Subcutaneous preadipocyte (primary cell): Measurements from ENCODE around the gene PCBP3. TPM values are rescaled to one million over a fixed set of nuclear protein-coding genes. Genes with fewer than 3 reads are reported as not detected.

Experiments
- total RNA-seq: library from RNA; depleted of rRNA; stranded (reverse); fragments of >200 nt; gene quantifications from 2 replicates; pipeline ENCODE4 v1.2.3, GENCODE V29; 2012

The PCBP3 gene
- total RNA-seq: 15.1 and 42.6 TPM in 2 replicates

DNA sequence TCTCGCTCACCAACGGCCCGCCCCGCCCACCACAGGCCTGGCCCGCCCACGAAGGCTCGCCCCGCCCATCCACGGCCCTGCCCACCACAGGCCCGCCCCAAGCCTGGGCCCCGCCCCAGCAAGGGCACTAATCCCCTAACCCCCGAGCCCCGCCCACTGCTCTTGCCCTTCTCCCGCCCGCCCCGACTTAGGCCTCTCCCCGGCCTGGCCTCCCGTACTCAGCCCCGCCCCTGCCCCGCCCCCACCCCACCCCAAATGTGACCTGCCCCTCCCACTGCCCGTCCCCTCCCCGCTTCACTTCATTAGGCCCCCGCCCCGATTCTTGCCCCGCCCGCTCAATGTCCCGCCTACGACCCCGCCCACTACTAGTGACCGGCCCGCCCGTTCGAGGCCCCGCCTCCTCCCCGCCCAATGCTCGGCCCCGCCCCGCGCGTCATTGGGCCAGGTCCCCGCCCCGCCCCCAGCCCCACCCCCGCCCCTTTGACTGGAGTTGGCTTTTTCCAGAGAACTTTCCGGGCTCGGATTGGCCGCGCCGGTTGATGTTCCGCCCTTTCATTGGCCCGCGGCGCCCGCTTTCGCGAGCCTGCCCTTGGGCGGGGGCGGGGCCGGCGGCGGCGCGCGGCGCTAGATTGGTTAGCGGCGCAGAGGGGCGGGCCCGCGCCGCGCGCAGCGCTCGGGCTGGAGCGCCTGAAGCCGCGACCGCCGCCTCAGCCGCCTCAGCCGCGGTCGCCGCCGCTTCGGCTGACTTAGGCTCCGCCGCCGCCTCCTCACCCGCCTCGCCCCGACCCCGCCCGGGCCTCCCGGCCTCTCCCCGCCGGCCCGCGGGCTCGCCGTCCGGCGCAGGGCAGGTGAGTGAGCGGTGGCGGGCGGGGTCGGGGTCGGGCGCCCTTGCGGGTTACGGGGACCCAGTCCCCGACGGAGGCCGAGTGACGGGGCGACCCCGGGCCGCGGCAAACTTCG is at the start of gene PCBP3:
Gene PCBP3, plus strand, starts transcription at position 705 of the 960 bp plus-strand sequence. CDS start 206,361 bp downstream, outside the sequence.

DNA sequence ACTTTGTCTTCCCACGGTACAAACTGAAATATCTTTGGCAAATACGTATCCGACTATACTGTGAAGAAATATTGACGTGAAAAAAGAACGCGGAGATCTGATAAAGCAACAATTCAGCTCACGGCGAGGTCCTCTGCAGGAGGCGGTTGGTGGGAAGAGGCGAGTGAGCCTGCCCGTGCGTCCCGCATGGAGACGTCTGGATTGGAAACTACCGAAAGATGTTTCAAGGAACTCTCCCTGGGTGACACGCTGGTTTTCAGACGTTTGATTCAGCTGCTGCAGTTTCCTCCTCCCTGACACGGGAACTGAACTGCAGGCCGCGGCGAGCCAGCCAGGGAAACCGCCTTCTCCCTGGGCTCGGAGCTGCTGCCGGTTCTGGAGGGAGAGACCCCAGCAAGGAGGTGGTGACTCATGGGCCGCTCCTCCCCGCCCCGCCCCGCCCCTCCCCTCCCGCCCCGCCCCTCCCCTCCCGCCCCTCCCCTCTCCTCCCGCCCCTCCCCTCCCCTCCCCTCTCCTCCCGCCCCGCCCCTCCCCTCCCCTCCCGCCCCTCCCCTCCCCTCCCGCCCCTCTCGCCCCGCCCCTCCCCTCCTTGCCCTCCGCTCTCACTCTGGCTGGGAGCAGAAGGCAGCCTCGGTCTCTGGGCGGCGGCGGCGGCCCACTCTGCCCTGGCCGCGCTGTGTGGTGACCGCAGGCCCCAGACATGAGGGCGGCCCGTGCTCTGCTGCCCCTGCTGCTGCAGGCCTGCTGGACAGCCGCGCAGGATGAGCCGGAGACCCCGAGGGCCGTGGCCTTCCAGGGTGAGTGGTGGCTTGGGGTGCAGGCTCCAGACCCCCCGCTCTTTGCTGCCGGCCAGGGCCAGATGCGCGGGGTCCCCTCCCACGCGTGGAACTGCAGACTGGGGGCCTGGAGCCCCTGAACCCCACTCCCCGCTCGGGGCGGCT is 337.9 kb downstream of the PCBP3 start, which contains the start of gene COL6A1:
Gene COL6A1, plus strand, starts transcription at position 620 of the 941 bp plus-strand sequence. Its CDS starts 81 bp downstream, at position 701.

Other genes with a start within 250 kb of the PCBP3 start
- gene COL18A1, start 238.6 kb upstream of the PCBP3 start, total RNA-seq: 40.3 and 60.3 TPM in 2 replicates
- 9.2 and 19.2 TPM in 2 replicates for gene SLC19A1, start 101.3 kb upstream of the PCBP3 start, total RNA-seq